GM21367 (cell line): ENCODE data around the gene RAP2C.
"Not testable (repeated sequence)": the region's sequence is repeated elsewhere in the genome, so short reads cannot be mapped to it uniquely, and the experiment has no call there.

ENCODE experiments used
- ATAC-seq: cut with Tn5 transposase; IDR thresholded peaks from one replicate; pipeline ENCODE4 v1.9.1; 2021; ENCODE audit not compliant: unreplicated experiment

The RAP2C gene

DNA sequence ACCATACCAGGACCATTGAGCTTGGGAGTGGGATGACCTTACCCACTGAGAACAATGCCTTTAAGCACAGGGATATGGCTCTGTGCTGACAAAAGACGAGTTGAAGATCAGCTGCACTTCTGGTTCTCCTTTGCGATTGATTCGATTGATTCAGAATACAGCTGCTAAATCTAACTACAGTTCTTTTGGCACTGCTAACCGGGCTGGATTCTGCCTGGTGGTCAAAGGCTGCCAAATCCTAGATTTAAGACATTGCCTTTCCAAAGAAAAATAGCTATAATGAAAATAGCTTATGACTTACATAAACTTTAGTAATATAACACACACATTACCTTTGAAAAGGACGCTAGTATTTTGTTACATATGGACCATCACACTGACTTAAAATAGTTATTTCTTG, 18.3 kb downstream of the RAP2C start:
- no peak for ATAC-seq

DNA sequence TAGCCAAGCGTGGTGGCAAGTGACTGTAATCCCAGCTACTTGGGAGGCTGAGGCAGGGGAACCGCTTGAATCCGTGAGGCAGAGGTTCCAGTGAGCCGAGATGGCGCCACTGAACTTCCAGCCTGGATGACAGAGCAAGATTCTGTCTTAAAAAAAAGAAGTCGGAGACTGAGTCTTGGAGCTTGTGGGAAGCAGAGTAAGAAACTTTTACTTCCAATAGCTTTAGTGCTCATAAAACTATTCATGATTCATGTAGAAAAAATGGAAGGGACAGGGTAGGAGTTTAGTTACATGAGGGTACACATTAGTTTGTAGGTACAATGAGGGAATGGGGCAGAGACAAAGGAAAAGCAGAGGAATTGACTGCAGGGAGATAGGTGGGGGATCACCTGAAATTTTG, 19.3 kb downstream of the RAP2C start:
- no peak for ATAC-seq

DNA sequence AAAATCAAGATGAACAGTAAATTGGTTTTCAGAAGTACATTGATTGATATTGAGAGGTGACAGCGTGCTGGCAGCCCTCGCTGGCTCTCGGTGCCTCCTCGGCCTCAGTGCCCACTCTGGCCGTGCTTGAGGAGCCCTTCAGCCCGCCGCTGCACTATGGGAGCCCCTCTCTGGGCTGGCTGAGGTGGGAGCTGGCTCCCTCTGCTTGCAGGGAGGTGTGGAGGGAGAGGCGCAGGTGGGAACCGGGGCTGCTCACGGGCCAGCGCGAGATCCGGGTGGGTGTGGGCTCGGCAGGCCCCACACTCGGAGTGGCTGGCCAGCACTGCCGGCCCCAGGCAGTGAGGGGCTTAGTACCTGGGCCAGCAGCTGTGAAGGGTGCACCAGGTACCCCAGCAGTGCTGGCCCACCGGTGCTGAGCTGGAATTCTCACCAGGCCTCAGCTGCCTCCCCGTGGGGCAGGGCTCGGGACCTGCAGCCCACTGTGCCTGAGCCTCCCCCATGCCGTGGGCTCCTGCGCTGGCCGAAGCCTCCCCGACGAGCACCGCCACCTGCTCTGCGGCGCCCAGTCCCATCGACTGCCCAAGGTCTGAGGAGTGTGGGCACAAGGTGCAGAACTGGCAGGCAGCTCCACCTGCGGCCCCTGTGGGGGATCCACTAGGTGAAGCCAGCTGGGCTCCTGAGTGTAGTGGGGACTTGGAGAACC, 25.2 kb downstream of the RAP2C start:
- no peak for ATAC-seq

DNA sequence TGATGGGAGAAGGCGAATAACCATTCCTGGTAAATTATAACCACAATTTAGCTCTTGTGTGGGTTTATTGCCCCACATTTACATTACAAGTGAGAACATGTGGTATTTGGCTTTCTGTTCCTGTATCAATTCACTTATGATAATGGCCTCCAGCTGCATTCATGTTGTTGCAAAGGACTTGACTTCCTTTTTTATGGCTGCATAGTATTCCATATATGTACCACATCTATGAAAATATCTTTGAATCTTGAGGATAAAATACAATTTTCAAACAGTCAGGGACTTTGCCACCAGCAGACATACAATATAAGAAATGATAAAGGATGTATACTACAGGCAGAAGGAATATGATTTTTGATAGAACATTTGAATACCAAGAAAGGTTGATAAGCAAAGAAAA, 27.3 kb downstream of the RAP2C start:
- ATAC-seq = no peak

DNA sequence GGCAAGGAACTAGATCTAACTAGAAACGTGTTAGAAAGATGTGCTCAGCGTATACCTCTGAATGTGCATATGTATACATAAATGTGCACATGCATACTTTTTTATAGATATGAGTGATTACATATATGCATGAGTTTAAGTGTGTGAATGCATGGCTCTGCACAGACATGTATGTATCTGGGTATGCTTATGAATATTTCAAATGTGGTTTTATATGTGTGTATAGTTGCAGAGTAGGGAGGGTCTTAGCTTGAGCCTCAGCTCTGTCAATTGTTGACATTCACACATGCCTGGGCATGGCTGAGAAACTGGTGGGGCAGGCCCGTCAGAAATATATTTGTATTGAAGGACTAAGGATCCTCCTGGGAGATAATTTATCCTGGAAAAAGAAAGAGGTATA, 31.1 kb downstream of the RAP2C start:
- ATAC-seq = no peak

DNA sequence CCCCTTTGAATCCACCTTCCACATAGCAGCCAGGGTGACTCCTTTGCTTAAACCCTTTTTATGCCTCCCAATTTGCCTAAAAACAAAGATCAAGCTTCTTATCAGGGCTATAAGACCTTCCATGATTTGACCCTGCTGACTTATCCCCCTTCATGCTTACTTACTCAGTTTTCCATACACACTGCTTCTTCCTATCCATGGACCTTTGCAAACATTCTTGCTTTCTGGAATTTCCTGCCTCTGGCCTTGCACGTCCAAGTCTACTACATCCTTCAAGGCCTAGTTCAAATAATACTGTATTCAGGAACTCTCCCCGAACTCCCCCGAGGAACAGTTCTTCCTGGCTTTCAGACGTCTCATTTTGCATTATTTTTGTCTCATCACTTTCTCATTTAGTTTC, 31.8 kb downstream of the RAP2C start:
- ATAC-seq = no peak

DNA sequence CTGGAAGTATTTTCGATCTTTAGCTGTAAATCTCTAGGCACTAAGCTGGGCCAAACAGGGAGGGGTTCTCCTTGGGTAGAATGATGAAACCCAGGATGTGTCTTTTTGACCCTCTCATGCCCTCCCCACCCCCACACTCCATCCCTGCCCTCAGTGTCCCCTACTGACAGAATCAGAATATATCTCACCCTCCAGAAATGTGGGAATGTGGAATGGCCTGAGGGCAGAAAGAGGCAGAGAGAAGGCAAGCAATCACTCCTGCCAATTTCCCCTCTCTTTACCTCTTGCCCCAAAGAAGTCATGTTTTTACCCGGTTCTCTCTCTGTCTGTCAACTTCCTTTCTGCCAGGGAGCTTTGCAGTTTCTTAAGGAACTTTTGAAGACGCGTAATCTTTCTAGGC, 34.4 kb downstream of the RAP2C start:
- ATAC-seq = no peak

DNA sequence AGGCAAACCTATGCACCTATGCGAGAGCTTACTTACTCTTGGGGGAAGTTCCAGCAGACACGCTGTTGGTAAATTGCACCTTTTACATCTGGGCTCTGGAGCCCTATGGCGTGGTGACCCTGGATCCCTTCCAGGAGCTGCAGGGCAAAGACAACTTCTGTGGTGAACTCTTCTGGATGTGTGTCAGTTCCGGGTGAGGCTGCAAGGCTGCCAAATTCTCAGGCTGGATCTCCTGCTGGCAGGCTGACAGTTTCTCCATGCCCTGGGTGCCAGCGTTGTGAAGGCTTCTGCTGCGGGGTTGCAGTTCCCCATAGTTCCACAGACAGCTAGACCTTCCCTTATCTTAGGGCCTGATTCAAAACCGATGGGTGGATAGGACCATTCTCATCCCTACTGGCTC, 37.9 kb downstream of the RAP2C start:
- no peak for ATAC-seq

DNA sequence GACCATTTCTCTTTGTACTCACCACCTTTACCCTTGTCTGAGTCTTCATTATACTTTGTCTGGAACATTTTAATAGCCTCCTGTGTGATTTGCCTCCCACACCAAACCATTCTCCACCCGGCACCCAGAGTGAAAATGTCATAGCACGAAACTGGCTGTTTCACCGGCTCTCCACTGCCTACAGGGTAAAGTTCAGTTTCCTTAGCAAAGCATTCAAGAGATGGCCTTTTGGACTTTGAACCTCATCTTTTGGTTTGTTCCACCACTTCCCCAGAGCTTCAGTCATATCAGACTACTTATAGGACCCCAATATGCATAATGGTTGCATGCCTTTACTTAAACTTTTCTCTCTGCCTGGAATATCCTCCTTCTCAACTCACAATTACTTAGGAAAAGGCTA, 38.3 kb downstream of the RAP2C start:
- no peak for ATAC-seq

DNA sequence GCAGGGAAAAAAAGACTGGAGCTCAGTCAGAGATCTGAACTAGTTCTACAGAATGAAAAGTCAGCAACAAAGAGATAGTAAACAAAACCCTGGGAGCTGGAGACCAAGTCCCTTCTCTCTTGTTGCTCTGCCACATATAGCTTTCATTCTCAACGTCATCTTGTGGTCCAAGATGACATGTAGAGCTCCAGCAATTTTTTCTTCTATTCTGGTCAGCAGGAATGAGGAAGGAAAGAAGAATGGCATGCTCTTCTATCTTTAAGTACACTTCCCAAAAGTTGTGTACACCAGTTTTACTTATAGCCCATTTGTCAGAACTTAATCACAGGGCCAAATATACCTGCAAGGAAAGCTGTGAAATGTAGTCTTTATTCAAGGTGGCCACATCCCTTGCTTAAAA, 45.6 kb downstream of the RAP2C start:
- no peak for ATAC-seq

DNA sequence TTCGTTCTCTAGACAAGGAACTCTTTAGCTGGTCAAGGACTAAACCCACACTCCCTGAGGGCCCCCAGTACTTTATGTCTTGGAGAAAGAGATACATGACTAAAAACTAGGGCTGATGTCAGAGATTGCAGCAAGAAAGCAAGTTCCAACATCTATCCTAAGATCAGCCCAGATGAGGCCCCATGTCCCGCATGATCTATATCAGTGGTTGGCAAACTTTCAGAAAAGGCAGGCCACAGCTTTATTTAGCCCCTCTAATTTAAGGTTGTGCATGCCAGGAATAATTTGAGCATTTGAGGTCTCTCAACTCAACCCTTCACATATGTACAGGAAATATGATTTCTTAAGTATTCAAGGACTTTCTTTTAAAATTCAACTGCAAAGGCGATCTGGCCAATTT, 47.4 kb downstream of the RAP2C start:
- ATAC-seq = no peak

DNA sequence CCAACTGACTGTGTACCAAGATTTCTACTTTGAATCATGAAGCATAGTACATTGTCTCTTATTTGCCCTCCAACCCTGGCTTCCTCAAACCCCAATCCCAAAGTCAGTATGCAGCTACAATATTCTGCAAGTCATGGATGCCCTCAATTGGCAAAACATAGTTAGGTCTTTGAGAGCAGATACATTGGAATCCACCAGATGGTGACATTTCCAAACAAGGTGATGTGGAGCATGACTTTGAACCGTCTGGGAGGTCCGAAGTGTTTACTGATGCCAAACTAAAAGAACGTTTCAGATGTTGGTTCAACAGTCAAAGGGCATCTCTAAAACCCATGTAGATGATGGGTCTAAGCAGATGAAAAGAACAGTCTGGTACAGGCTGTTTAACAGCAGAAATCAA, 47.8 kb downstream of the RAP2C start:
- ATAC-seq = no peak

DNA sequence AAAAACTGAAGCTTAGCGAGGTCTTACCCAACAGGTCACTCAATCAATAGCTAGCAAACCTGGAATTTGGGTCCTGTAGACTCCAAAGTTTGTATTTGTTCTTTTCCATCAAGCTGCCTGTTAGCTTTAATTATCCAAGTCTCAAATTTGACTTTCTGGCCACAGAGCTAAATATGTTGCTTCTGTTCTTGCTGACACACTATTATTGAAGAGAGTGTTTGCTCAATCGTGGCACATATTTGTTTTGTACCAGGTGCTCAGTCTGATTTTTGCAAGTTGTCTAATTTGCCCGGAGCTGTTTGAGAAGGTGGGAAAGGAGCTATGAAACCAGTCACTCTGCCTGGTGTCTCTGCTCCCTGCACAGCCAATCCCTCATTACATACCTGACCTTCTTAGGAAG, 49.7 kb downstream of the RAP2C start:
- ATAC-seq = no peak

DNA sequence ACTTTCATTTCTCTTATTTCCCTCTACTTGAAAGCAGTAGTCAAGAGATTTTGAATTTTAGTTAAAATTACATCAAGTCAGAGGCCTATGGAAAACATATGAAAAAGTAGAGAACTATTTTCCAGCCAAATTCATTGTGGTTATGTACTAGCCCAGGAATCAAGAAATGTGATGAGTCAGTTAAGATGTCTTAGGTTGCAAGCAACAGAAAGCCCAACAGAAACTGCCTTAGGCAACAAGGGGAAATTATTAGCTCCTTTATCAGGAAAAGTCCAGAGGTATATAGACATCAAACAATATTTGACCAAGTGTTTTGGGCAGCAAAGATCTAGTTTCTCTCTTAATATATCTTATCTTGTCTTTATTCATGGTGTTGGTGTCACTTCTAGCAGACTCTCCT, 53.6 kb downstream of the RAP2C start:
- ATAC-seq = no peak

DNA sequence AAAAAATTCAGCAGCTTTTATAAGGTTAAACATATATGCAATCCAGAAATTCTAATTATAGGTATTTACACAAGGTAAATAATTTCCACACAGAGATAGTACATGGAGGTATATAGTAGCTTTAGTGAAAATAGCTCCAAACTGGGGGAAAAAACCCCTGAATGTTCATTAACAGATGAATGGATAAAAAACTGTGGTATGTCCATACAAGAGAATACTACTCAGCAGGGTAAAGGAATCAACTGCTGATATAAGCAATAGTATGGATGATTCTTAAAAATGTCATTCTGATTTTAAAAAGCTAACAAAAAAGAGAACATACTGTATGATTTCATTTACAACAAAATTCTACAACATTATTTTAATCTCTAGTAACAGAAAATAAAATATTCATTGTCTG, 54.2 kb downstream of the RAP2C start:
- no peak for ATAC-seq

DNA sequence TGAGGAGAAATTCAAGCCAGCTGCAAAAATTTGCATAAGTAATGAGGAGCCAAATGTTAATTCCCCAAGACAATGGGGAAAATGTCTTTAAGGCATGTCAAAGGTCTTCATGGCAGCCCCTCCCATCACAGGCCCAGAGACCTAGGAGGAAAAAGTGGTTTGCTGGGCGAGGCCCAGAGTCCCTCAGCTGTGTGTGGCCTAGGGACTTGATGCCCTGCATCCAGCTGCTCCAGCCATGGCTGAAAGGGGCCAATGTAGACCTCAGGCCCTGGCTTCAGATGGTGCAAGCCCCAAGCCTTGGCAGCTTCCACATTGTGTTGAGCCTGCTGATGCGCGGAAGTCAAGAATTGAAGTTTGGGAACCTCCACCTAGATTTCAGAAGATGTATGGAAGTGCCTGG, 56.2 kb downstream of the RAP2C start:
- not testable (repeated sequence) for ATAC-seq

DNA sequence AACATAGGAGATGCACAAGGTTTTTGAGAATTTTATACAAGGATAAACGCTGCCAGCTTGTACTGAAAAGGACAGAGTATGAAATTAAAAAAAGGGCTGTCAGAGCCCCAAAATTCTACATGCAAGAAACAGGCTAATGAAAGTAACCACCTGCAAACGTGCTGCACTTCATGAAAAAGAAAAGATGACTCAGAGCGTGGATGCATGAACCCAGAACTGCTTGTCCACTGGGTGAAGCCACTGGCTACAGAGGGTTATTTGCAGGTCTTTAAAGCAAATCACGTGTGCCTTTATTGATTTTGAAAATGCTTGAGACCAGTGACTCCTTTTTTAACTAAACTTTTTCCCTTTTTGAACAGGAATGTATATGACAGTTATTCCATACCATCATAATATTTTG, 66.1 kb downstream of the RAP2C start:
- ATAC-seq = no peak
